ENCODE results near the gene GATB.

DNA sequence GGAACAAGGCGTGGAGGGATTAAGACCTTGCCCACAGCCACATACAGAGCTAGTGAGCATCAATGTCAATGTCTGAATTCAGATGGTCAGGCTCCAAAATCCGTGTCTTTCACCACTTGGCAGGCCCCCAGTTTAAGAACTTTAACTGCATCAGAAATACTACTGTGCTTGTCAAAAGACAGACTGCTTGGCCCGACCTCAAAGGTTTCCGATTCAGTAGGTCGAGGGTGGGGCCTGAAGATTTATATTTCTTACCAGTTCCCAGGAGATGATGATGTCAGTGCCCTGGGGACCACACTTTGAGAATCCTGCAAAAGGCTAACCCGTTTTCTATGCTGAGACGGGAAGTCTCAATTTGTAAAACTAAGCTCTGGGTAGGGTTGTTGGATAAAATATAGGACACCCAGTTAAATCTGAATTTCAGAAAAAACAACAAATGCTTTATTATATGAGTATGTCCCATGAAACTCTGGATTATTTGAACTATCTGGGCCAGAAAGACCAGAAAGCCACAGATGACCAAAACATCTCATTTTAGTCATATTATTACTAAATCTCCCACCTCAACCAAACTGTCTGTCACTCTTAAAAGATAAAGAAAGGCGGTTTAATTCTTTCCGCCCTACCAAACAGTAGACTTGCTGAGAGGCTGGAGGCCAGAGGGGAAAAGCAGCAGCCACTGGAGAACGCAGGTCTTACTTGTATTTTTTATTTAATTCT is 42.7 kb downstream of the GATB start:
- TF ChIP-seq, protein P1, sequence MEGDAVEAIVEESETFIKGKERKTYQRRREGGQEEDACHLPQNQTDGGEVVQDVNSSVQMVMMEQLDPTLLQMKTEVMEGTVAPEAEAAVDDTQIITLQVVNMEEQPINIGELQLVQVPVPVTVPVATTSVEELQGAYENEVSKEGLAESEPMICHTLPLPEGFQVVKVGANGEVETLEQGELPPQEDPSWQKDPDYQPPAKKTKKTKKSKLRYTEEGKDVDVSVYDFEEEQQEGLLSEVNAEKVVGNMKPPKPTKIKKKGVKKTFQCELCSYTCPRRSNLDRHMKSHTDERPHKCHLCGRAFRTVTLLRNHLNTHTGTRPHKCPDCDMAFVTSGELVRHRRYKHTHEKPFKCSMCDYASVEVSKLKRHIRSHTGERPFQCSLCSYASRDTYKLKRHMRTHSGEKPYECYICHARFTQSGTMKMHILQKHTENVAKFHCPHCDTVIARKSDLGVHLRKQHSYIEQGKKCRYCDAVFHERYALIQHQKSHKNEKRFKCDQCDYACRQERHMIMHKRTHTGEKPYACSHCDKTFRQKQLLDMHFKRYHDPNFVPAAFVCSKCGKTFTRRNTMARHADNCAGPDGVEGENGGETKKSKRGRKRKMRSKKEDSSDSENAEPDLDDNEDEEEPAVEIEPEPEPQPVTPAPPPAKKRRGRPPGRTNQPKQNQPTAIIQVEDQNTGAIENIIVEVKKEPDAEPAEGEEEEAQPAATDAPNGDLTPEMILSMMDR (conservative IDR thresholded peaks at IDR 0.05; ENCODE audit: low read depth, low read length) = no peak
- no peak for TF ChIP-seq NFE2L2 (IDR thresholded peaks at IDR 0.05; ENCODE audit: low read depth, low read length)
- TF ChIP-seq MAZ (IDR thresholded peaks at IDR 0.05; ENCODE audit: borderline replicate concordance, low read depth, low read length) = no peak
- TF ChIP-seq MXI1 (IDR thresholded peaks at IDR 0.05; ENCODE audit: borderline replicate concordance, low read depth, low read length) = no peak
- TF ChIP-seq CHD1 (IDR thresholded peaks at IDR 0.05; ENCODE audit: low read depth, low read length) = no peak
- TF ChIP-seq, protein P2, sequence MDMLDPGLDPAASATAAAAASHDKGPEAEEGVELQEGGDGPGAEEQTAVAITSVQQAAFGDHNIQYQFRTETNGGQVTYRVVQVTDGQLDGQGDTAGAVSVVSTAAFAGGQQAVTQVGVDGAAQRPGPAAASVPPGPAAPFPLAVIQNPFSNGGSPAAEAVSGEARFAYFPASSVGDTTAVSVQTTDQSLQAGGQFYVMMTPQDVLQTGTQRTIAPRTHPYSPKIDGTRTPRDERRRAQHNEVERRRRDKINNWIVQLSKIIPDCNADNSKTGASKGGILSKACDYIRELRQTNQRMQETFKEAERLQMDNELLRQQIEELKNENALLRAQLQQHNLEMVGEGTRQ (IDR thresholded peaks at IDR 0.05; ENCODE audit: low read depth, low read length) = no peak

All from IMR-90 (cell line).